HG03175 (cell line): ENCODE measurements around the gene S100A8.
"Not testable (repeated sequence)": the region's sequence is repeated elsewhere in the genome, so short reads cannot be mapped to it uniquely, and the experiment has no call there.

Experiments used
- ATAC-seq: cut with Tn5 transposase; IDR thresholded peaks from one replicate; pipeline ENCODE4 v1.9.1; 2021; ENCODE audit warnings: mild to moderate bottlenecking, moderate library complexity; ENCODE audit not compliant: unreplicated experiment

Gene S100A8

GRCh38 chr1:153417136-153417888 is 26.4 kb upstream of the S100A8 start:
- ATAC-seq: no peak

GRCh38 chr1:153415850-153416570 is 25.1 kb upstream of the S100A8 start, which contains the start of gene S100A7A:
Gene S100A7A, plus strand, starts transcription at chr1:153416520. Its CDS starts 1,563 bp downstream, at chr1:153418083.
- no peak for ATAC-seq

- ATAC-seq: not testable (repeated sequence)
These were observed 23.1 kb upstream of the S100A8 start for GRCh38 chr1:153413961-153414360.

DNA sequence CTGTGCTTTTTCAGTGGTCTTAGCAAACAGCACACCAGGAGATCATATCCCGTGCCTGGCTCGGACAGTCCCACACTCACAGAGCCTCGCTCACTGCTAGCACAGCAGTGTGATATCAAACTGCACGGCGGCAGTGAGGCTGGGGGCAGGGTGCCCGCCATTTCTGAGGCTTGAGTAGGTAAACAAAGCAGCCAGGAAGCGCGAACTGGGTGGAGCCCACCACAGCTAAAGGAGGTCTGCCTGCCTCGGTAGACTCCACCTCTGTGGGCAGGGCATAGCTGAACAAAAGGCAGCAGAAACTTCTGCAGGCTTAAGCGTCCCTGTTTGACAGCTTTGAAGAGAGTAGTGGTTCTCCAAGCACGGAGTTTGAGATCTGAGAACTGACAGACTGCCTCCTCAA is 16.4 kb upstream of the S100A8 start:
- not testable (repeated sequence) for ATAC-seq

DNA sequence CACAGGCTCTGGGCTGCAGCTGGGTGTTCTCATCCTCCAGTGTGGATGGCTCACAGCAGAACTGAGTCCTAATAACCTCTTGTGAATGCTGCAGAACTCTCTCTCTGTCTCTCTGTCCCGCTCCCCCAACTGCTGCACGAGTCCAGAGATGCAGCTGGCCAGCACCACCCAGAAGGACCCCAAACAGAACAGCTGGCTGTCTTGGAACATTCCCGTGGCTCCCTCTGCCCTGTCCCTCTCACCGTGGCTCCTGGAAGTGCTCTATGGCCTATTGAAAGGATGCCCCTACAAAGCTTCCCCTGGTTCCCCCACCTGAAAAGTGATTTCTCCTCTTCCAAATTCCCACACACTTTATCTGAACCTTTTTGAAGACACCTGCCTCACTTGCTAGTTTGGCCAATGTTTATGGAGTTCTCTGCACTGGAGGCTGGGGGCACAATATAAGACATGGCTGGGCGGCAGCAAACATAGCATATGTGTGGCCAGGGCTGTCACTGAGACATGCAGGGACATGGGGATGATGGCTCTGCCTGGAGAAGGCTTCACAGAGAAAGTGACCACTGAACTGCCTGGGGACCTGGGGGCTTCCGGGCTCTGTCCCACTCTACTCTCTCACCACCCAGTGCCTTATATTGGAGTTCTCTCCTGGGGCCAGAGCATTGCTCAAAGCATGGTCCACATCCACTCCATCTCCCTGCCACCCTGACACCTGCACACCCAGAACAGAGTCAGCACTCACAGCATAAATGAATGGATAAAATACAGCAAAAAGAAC is 15.1 kb upstream of the S100A8 start:
- ATAC-seq: not testable (repeated sequence)

- ATAC-seq: no peak
These were observed 13.9 kb upstream of the S100A8 start for GRCh38 chr1:153404768-153405167.

DNA sequence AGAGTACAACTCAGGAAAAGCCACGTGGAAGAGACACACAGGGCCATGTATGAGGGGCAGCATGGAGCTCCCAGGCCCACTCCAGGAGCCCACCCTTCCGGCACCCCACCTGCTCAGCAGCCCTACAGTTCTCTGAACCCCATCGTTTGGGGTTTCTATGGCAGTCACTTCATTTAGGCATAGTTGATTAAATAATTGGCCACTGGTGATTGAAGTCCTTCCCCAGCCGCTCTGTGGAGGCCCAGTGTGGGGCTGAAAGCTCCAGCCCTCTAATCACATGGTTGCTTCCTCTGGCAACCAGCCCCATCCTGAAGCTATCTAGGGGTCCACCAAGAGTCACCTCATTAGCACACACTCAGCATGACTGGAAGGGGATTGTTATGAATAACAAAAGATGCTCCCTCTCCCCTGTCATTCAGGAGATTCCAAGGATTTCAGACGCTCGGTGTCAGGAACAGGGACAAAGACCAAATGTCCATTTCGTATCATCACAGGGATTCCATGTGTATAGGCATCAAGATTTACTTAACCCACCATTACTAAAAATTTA is 13.3 kb upstream of the S100A8 start:
- no peak for ATAC-seq

DNA sequence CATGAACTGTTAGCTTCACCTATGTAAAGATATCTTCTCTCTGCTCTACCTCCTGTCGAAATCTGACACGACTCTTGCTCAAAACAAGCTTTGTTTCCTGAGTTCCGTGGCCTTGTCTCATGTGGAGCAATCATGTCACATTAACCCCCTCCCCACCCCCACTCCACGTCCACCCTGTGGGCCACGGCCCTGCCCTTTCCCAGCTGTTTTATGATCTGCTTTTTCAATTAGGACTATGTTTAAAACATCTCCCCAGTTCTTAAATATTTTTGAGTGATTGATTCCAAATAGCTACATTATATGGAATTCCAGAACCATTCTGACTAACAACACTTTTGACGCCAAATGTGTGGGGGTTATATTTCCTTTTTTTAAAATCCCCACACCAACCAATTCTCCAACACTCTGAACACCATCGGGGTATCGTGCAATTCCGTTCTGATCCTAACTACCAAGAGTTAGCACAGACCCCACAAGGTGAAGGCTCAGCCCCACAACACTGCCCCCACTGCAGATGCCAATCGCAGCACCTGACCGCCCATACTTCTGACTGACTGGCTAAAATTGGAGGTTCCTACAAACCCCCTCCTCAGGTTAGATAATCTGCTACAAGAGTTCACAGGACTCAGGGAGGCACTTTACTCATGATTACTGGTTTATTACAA is 12.7 kb upstream of the S100A8 start:
- no peak for ATAC-seq

- no peak for ATAC-seq
These were observed 11.4 kb upstream of the S100A8 start for GRCh38 chr1:153402226-153402625.

- ATAC-seq: no peak
These were observed 10.6 kb upstream of the S100A8 start for GRCh38 chr1:153401461-153401860.

DNA sequence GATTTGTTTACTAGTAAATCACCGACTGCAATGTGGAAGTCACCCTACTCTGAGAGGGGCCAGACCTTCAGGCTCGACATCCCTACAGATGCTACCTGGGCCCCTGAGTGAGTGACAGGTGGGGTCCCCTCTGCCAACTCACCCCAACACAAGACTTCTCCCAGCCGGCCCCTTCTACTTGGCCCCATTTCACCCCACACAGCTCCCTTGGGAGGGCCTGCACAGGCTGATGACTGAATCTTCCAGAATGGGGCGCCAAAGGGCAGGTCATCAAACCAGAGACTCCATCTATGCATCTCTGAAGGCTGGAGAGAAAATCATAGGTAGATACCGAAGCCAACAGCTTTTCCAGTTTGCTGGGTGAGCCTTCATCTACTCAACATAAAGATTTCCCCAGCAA is 9.4 kb upstream of the S100A8 start:
- ATAC-seq: no peak

GRCh38 chr1:153399401-153400055 is 8.7 kb upstream of the S100A8 start:
- ATAC-seq: no peak

GRCh38 chr1:153397924-153398651 is 7.2 kb upstream of the S100A8 start:
- ATAC-seq: no peak

GRCh38 chr1:153397051-153397923 is 6.4 kb upstream of the S100A8 start:
- no peak for ATAC-seq

- ATAC-seq: no peak
These were observed 5.6 kb upstream of the S100A8 start for GRCh38 chr1:153396461-153396860.

DNA sequence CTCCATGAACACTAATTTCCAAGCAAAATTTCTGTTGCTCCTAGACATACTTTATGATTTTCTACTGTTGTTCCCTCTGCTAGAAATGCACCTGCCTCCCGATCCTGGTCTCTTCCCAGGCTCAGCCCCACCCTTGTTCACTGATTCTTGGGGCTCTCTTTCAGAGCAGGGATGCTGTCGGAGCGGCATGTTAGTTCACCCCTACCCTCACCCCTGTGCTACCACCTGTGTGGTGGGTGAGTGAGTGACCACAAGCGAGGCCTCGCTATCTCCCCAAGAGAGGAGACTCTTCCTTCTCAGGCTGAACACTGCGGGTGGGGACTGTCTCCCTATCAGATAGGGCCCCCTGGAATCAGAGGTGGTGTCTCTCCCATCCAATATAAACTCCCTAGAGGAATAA is 4.9 kb upstream of the S100A8 start:
- ATAC-seq: no peak

DNA sequence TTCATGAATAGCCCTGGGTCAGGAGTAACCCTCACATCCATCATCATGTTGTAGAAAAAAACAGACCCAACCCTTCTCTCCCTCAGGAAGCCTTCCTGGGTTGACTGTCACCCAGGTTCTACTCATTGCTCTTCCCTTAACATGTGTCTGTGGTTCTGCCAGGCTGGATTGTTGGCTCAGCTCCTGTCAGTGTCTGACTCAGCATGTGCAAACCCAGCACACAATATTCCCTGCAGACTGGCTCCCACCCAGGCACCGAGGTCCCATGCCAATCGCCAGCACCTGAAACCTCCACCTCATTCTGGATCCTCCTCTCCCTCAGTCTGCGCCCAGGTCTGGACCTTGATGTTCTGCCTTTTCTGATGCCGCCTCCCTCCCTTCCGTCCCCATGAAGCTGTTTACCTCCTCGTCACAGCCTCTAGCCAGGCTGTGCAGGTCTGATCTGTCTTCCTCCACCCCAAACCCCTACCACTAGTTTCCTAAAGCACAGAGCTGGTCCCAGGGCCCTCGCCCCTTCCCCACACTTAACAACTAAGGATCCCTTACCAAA is 4.3 kb upstream of the S100A8 start:
- no peak for ATAC-seq

GRCh38 chr1:153394391-153394790 is 3.5 kb upstream of the S100A8 start:
- no peak for ATAC-seq
